Hippocampal formation (tissue), 2 donors: ENCODE data around the gene ORC6.
A peak's percentile ranks its signal among the peaks of the same experiment; 100 is the strongest.
"Not testable (repeated sequence)": the region's sequence is repeated elsewhere in the genome, so short reads cannot be mapped to it uniquely, and the experiment has no call there.

Source experiments
- DNase-seq, 2 donors: peaks; one replicate each; lab custom pipeline; 2025; lab: John Stamatoyannopoulos, UW

The ORC6 gene

GRCh38 chr16:46689365-46690280 lies at the start of gene ORC6:
ORC6 (plus strand) TSS chr16:46689659; CDS start chr16:46689706, 47 bp downstream.
- DNase-seq = peak; percentile 96 to 97

GRCh38 chr16:46648656-46649055 lies 40.8 kb upstream of the ORC6 start:
- no peak for DNase-seq

- no peak for DNase-seq
Measured at GRCh38 chr16:46649588-46650253, 39.7 kb upstream of the ORC6 start.

GRCh38 chr16:46650254-46650623 lies 39.2 kb upstream of the ORC6 start:
- no peak for DNase-seq

GRCh38 chr16:46651305-46651704 lies 38.2 kb upstream of the ORC6 start:
- DNase-seq = no peak

GRCh38 chr16:46658925-46659324 lies 30.5 kb upstream of the ORC6 start:
- peak in 1 of 2 donors; percentile 31 for DNase-seq

- no peak for DNase-seq
Measured at GRCh38 chr16:46662123-46662522, 27.3 kb upstream of the ORC6 start.

- peak in 1 of 2 donors; percentile 9 for DNase-seq
Measured at GRCh38 chr16:46673320-46674013, 16.0 kb upstream of the ORC6 start.

GRCh38 chr16:46677943-46678342 lies 11.5 kb upstream of the ORC6 start:
- DNase-seq = not testable (repeated sequence)

GRCh38 chr16:46681867-46682266 lies 7.6 kb upstream of the ORC6 start:
- not testable (repeated sequence) for DNase-seq

GRCh38 chr16:46686815-46687473 lies 2.5 kb upstream of the ORC6 start:
- no peak for DNase-seq

- DNase-seq = no peak
Measured at GRCh38 chr16:46687486-46687885, 2.0 kb upstream of the ORC6 start.

GRCh38 chr16:46688101-46688653 lies 1.3 kb upstream of the ORC6 start:
- peak; percentile 19 to 40 for DNase-seq

GRCh38 chr16:46688654-46689364 lies 650 bp upstream of the ORC6 start, which contains the start of gene VPS35:
VPS35 (minus strand) TSS chr16:46689178; CDS start chr16:46689133, 45 bp downstream.
- peak; percentile 98 to 99 for DNase-seq

GRCh38 chr16:46690281-46691178 lies 1.1 kb downstream of the ORC6 start:
- DNase-seq = no peak

- DNase-seq = no peak
Measured at GRCh38 chr16:46691726-46692125, 2.3 kb downstream of the ORC6 start.

GRCh38 chr16:46693598-46693997 lies 4.1 kb downstream of the ORC6 start:
- no peak for DNase-seq

GRCh38 chr16:46695937-46696336 lies 6.5 kb downstream of the ORC6 start:
- DNase-seq = no peak

- no peak for DNase-seq
Measured at GRCh38 chr16:46696957-46697356, 7.5 kb downstream of the ORC6 start.

GRCh38 chr16:46700048-46700447 lies 10.6 kb downstream of the ORC6 start:
- DNase-seq = no peak
